Measurements from ENCODE around the gene SOS1. TPM values are rescaled to one million over a fixed set of nuclear protein-coding genes. Genes with fewer than 3 reads are reported as not detected.
"Not testable (repeated sequence)": the region's sequence is repeated elsewhere in the genome, so short reads cannot be mapped to it uniquely, and the experiment has no call there.

Gene SOS1
- total and polyA plus RNA-seq, 2 experiments from 2014 or later, result 5.0 to 22.0 TPM

DNA sequence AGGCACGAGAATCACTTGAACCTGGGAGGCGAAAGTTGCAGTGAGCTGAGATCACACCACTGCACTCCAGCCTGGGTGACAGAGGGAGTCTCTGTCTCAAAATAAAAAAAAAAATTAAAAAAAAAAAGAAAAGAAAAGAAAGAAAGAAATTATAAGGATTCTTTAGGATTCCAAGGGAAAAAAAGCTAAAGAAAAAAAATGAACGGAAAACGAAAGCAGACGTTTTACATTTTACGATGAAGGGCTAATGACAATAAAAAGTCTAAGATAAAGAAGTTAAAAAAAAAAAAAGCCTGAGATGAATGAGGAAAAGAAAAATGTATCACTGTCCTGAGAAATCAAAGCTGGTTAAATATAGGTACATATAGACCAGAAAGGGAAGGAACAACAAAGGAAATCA is 58.5 kb downstream of the SOS1 start:
- 0 out of 2 replicates have a peak, but pooled peaks cover 3% of the 10 kb centered on the region for H3K4me1 ChIP-seq (ENCODE audit: insufficient read depth)
- no peaks in the 10 kb centered on the region for H4K20me1 ChIP-seq (ENCODE audit: insufficient read depth)
- no peak overlapping the region for H3K4me3 ChIP-seq
- H3K9ac ChIP-seq, result no peak overlapping the region
- H3K79me2 ChIP-seq (ENCODE audit: insufficient read depth), result peaks cover 41% of the 10 kb centered on the region; the same call in 1 of the 2 replicates
- H3K36me3 ChIP-seq (ENCODE audit: low read depth), result 0 out of 2 replicates have a peak, but pooled peaks cover 3% of the 10 kb centered on the region
- H3K27ac ChIP-seq, result no peak overlapping the region
- no peaks in the 10 kb centered on the region for H3K9me2 ChIP-seq (ENCODE audit: insufficient read depth)
- 95 to 97% methylated on average over 6 of the region's 6 CpGs for WGBS, 2 experiments (ENCODE audit: low coverage in 1 of 2, low lambda C conversion rate in 2 of 2, missing lambda C conversion rate in 2 of 2)
- no peaks in the 10 kb centered on the region for H3K27me3 ChIP-seq (replicated peaks; ENCODE audit: insufficient read depth)
- in situ Hi-C loops (cut with MboI), result no loop called here
- no peaks in the 10 kb centered on the region for H3K9me3 ChIP-seq (ENCODE audit: low read depth)
- no peak for TF ChIP-seq EZH2 (IDR thresholded peaks at IDR 0.05; ENCODE audit: insufficient read depth, poor library complexity, severe bottlenecking)
- no peak for TF ChIP-seq EZH2phosphoT487 (IDR thresholded peaks at IDR 0.05; ENCODE audit: insufficient read depth, low read depth)
- DNase-seq, result no peak
- no peaks in the 10 kb centered on the region for H3F3A ChIP-seq (ENCODE audit: insufficient read depth)
- H3K4me2 ChIP-seq (ENCODE audit: unreplicated experiment), result no peak overlapping the region
- H2AFZ ChIP-seq, result no peak overlapping the region

DNA sequence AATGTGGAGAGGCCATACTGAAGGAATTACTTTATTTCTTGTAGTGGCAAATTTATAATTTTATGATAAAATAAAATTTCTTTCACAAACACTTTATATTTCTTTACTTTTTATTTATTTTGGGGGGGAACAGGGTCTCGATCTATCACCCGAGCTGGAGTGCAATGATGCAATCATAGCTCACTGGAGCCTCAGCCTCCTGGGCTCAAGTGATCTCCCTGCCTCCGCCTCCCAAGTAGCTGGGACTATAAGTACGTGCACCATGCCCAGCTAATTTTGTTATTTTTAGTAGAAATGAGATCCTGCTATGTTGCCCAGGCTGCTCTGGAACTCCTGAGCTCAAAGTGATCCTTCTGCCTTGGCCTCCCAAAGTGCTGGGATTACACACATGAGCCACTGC is 59.6 kb downstream of the SOS1 start:
- 75 to 76% methylated on average over 4 of the region's 4 CpGs for WGBS, 2 experiments (ENCODE audit: low coverage in 1 of 2, low lambda C conversion rate in 2 of 2, missing lambda C conversion rate in 2 of 2)
- TF ChIP-seq EZH2phosphoT487 (IDR thresholded peaks at IDR 0.05; ENCODE audit: insufficient read depth, low read depth), result no peak
- no peak for TF ChIP-seq EZH2 (IDR thresholded peaks at IDR 0.05; ENCODE audit: insufficient read depth, poor library complexity, severe bottlenecking)
- no peak overlapping the region for H3K4me3 ChIP-seq
- in situ Hi-C loops (cut with MboI), result no loop called here
- H3K9ac ChIP-seq, result no peak overlapping the region
- peaks cover 32% of the 10 kb centered on the region; the same call in 1 of the 2 replicates for H3K79me2 ChIP-seq (ENCODE audit: insufficient read depth)
- H3F3A ChIP-seq (ENCODE audit: insufficient read depth), result no peaks in the 10 kb centered on the region
- 0 out of 2 replicates have a peak, but pooled peaks cover 3% of the 10 kb centered on the region for H4K20me1 ChIP-seq (ENCODE audit: insufficient read depth)
- 0 out of 2 replicates have a peak, but pooled peaks cover 3% of the 10 kb centered on the region for H3K4me1 ChIP-seq (ENCODE audit: insufficient read depth)
- H2AFZ ChIP-seq, result no peak overlapping the region
- H3K27ac ChIP-seq, result no peak overlapping the region
- no peaks in the 10 kb centered on the region for H3K9me2 ChIP-seq (ENCODE audit: insufficient read depth)
- no peaks in the 10 kb centered on the region for H3K27me3 ChIP-seq (replicated peaks; ENCODE audit: insufficient read depth)
- 0 out of 2 replicates have a peak, but pooled peaks cover under 1% of the 10 kb centered on the region for H3K36me3 ChIP-seq (ENCODE audit: low read depth)
- no peak for DNase-seq
- H3K4me2 ChIP-seq (ENCODE audit: unreplicated experiment), result no peak overlapping the region
- no peaks in the 10 kb centered on the region for H3K9me3 ChIP-seq (ENCODE audit: low read depth)

DNA sequence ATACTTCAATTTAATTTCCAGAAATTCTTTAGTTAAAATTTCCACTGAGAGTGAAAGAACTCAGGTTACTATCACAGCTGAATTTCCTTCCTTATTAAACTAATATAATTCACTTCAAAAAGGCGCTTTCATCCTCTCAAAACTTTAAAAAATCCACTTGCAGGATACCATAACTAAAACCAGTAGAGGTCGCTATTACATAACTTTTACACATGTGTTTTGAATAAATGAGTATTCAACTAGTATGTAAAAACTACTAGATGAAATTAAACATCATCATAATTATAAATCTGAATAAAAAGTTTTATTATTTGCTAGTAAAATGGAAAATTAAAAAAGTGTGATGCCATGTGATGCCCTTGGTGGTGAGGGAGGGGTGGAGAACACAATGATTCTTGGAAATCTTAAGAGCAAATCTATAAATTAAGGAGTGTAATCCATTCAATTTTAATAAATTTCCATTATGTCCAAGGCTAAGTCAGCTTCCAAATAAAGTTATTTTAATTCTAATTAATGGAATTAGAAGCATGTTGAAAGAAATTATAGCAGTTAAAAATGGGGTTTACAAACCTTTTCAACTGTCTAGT is 61.4 kb downstream of the SOS1 start:
- no peak overlapping the region for H2AFZ ChIP-seq
- no peak overlapping the region for H3K4me2 ChIP-seq (ENCODE audit: unreplicated experiment)
- peak; percentile 65 for DNase-seq
- no peak overlapping the region for H3K4me3 ChIP-seq
- WGBS, 2 experiments (ENCODE audit: low coverage in 1 of 2, low lambda C conversion rate in 2 of 2, missing lambda C conversion rate in 2 of 2), result 23 to 28% methylated on average over 2 of the region's 2 CpGs
- 0 out of 2 replicates have a peak, but pooled peaks cover 3% of the 10 kb centered on the region for H4K20me1 ChIP-seq (ENCODE audit: insufficient read depth)
- no peak overlapping the region for H3K9ac ChIP-seq
- no peaks in the 10 kb centered on the region for H3K9me3 ChIP-seq (ENCODE audit: low read depth)
- TF ChIP-seq EZH2phosphoT487 (IDR thresholded peaks at IDR 0.05; ENCODE audit: insufficient read depth, low read depth) (no peak), EZH2 (IDR thresholded peaks at IDR 0.05; ENCODE audit: insufficient read depth, poor library complexity, severe bottlenecking) (no peak)
- H3K79me2 ChIP-seq (ENCODE audit: insufficient read depth), result peaks cover 20% of the 10 kb centered on the region; the same call in 1 of the 2 replicates
- no peaks in the 10 kb centered on the region for H3K9me2 ChIP-seq (ENCODE audit: insufficient read depth)
- no peaks in the 10 kb centered on the region for H3F3A ChIP-seq (ENCODE audit: insufficient read depth)
- H3K27ac ChIP-seq, result no peak overlapping the region
- no peaks in the 10 kb centered on the region for H3K4me1 ChIP-seq (ENCODE audit: insufficient read depth)
- no peaks in the 10 kb centered on the region for H3K27me3 ChIP-seq (replicated peaks; ENCODE audit: insufficient read depth)
- H3K36me3 ChIP-seq (ENCODE audit: low read depth), result peaks cover 11% of the 10 kb centered on the region; the same call in 1 of the 2 replicates
- in situ Hi-C loops (cut with MboI), result no loop called here

DNA sequence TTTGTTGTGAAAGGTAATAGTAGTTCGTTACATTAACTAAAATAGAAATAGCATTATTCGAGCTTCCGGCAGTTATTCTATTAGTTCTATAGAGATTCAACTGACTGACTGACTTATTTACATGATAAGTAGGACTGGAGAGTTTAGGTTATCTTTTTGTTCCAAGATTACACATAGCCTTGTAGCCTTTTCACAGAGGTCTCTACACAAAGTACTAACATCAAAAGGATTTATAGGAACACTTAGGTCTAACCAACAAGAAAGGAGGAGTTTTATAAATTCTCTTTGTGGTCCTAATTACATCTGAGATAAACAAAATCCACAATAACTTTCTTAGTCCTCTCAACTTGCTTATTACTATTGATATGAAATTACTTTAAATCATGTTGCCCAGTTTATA is 62.8 kb downstream of the SOS1 start:
- Histone ChIP-seq H3K4me3 (no peak overlapping the region), H3K79me2 (ENCODE audit: insufficient read depth) (peaks cover 20% of the 10 kb centered on the region; the same call in 1 of the 2 replicates), H3K9me2 (ENCODE audit: insufficient read depth) (no peaks in the 10 kb centered on the region), H3K27me3 (replicated peaks; ENCODE audit: insufficient read depth) (no peaks in the 10 kb centered on the region), H2AFZ (no peak overlapping the region), H4K20me1 (ENCODE audit: insufficient read depth) (0 out of 2 replicates have a peak, but pooled peaks cover 3% of the 10 kb centered on the region), H3K9me3 (ENCODE audit: low read depth) (no peaks in the 10 kb centered on the region), H3K9ac (no peak overlapping the region), H3K27ac (no peak overlapping the region), H3K36me3 (ENCODE audit: low read depth) (peaks cover 17% of the 10 kb centered on the region; the same call in 1 of the 2 replicates), H3K4me1 (ENCODE audit: insufficient read depth) (no peaks in the 10 kb centered on the region), H3F3A (ENCODE audit: insufficient read depth) (no peaks in the 10 kb centered on the region), H3K4me2 (ENCODE audit: unreplicated experiment) (no peak overlapping the region)
- TF ChIP-seq EZH2phosphoT487 (IDR thresholded peaks at IDR 0.05; ENCODE audit: insufficient read depth, low read depth) (no peak), EZH2 (IDR thresholded peaks at IDR 0.05; ENCODE audit: insufficient read depth, poor library complexity, severe bottlenecking) (no peak)
- WGBS, 2 experiments (ENCODE audit: low coverage in 1 of 2, low lambda C conversion rate in 2 of 2, missing lambda C conversion rate in 2 of 2), result 91 to 93% methylated on average over 3 of the region's 3 CpGs
- in situ Hi-C loops (cut with MboI), result no loop called here
- no peak for DNase-seq

DNA sequence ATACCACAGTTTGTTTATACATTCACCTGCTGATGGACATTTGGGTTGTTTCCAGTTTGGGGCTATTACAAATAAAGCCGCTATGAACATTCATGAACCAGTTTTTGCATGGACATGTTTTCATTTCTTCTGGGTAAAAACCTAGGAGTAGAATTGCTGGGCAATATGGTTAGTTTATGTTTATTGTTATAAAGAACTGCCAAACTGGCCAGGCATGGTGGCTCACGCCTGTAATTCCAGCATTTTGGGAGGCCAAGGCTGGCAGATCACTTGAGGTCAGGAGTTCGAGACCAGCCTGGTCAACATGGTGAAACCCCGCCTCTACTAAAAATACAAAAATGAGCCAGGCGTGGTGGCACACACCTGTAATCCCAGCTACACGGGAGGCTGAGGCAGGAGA is 68.2 kb downstream of the SOS1 start:
- in situ Hi-C loops (cut with MboI); H3K9me2 ChIP-seq (ENCODE audit: insufficient read depth); H3K4me3 ChIP-seq; H3K4me2 ChIP-seq (ENCODE audit: unreplicated experiment); H3K27ac ChIP-seq; H4K20me1 ChIP-seq (ENCODE audit: insufficient read depth); H3K9me3 ChIP-seq (ENCODE audit: low read depth); H3K9ac ChIP-seq; H3K79me2 ChIP-seq (ENCODE audit: insufficient read depth); H3K27me3 ChIP-seq (replicated peaks; ENCODE audit: insufficient read depth); H2AFZ ChIP-seq; DNase-seq: not testable (repeated sequence)
- H3K36me3 ChIP-seq (ENCODE audit: low read depth), result peaks cover 29% of the 10 kb centered on the region; the same call in 1 of the 2 replicates
- peaks cover 12% of the 10 kb centered on the region; the same call in 1 of the 2 replicates for H3K4me1 ChIP-seq (ENCODE audit: insufficient read depth)
- H3F3A ChIP-seq (ENCODE audit: insufficient read depth), result peaks cover 11% of the 10 kb centered on the region; the same call in 1 of the 2 replicates
- WGBS, 2 experiments (ENCODE audit: low coverage in 1 of 2, low lambda C conversion rate in 2 of 2, missing lambda C conversion rate in 2 of 2), result 99 to 100% methylated on average over 6 of the region's 6 CpGs

All from GM23248 (cell line).